Osteocyte (in vitro differentiated cells): ENCODE data around the gene VWCE. TPM values are rescaled to one million over a fixed set of nuclear protein-coding genes. Genes with fewer than 3 reads are reported as not detected.

ENCODE experiments used
- DNase-seq: peaks from one replicate; pipeline ENCODE4 v3.0.0; 2021; ENCODE audit warnings: mixed read lengths; ENCODE audit not compliant: unreplicated experiment; ENCODE audit errors: extremely low spot score
- H3K27ac Mint-ChIP-seq: one replicate; pipeline ENCODE4 v1.8.0; 2021; ENCODE audit warnings: mild to moderate bottlenecking, mixed read lengths; ENCODE audit not compliant: unreplicated experiment
- H3K27me3 Mint-ChIP-seq: one replicate; pipeline ENCODE4 v1.8.0; 2021; ENCODE audit warnings: mixed read lengths; ENCODE audit not compliant: unreplicated experiment
- H3K36me3 Mint-ChIP-seq: one replicate; pipeline ENCODE4 v1.8.0; 2021; ENCODE audit warnings: mixed read lengths; ENCODE audit not compliant: unreplicated experiment
- H3K4me1 Mint-ChIP-seq: one replicate; pipeline ENCODE4 v1.8.0; 2021; ENCODE audit warnings: mixed read lengths; ENCODE audit not compliant: unreplicated experiment
- H3K4me3 Mint-ChIP-seq: one replicate; pipeline ENCODE4 v1.8.0; 2021; ENCODE audit warnings: mild to moderate bottlenecking, moderate library complexity, mixed read lengths; ENCODE audit not compliant: unreplicated experiment
- H3K9me3 Mint-ChIP-seq: one replicate; pipeline ENCODE4 v1.8.0; 2021; ENCODE audit warnings: mixed read lengths; ENCODE audit not compliant: unreplicated experiment
- CTCF ChIP-seq: fragments of 200-600 bp; sonication (generic); IDR thresholded peaks from 2 replicates; pipeline ENCODE4 v1.5.0; 2021; ENCODE audit warnings: antibody characterized with exemption, mild to moderate bottlenecking, moderate library complexity
- total RNA-seq: library from RNA; stranded (reverse); gene quantifications from 2 replicates; pipeline ENCODE4 v1.2.1, GENCODE V29; 2021

VWCE gene
- total RNA-seq, 1 donor from 2014 or later: 8.8 TPM

DNA sequence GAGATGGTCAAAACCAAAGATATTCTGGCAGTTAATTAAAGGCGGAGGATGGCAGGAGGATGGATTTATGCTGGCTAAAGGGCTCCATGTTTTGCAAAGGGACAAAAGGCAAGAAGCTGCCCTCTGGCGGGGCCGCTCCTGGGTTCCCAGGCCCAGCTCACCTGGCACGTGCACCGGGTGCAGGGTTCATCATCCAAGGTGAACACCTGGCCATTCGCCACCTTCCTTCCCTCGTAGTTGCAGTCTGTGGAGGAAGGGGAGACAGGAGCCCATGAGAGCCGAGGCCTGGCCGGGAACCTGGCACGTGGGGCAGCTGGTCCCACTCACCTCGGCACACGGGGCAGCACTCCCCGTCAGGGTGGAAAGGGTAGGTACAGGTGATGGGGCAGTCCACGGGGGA, 30.3 kb downstream of the VWCE start:
- Mint-ChIP-seq H3K4me1 (peaks cover 2% of the 10 kb centered on the region), H3K27ac (no peak overlapping the region), H3K36me3 (peaks cover 2% of the 10 kb centered on the region), H3K27me3 (no peaks in the 10 kb centered on the region), H3K9me3 (no peaks in the 10 kb centered on the region), H3K4me3 (no peak overlapping the region)
- TF ChIP-seq CTCF: no peak
- no peak for DNase-seq

- Mint-ChIP-seq H3K4me3 (no peak overlapping the region), H3K27me3 (no peaks in the 10 kb centered on the region), H3K9me3 (no peaks in the 10 kb centered on the region), H3K4me1 (peaks cover 2% of the 10 kb centered on the region), H3K36me3 (peaks cover 2% of the 10 kb centered on the region), H3K27ac (no peak overlapping the region)
- no peak for DNase-seq
- TF ChIP-seq CTCF: no peak
Observed at GRCh38 chr11:61264371-61264770, 30.7 kb downstream of the VWCE start.

DNA sequence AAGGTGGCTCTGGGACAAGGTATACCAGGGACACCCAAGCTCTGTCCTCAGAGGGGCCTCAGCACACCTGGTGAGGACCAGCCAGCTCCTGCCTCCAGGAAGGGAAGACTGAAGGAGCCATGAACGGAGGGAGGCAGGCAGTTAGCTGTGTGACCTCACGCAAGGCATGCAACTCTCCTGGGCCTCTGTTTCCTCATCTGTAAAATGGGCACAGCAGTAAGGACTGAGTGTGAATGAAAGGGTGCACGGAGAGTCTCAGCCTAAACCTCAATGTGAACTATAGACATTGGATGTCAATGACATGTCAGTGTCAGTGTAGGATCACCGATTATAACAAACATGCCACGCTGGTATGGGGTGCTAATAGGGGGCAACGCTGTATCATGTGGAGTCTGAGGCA, 35.8 kb downstream of the VWCE start:
- no peaks in the 10 kb centered on the region for H3K9me3 Mint-ChIP-seq
- H3K4me3 Mint-ChIP-seq: no peak overlapping the region
- DNase-seq: no peak
- H3K4me1 Mint-ChIP-seq: no peaks in the 10 kb centered on the region
- TF ChIP-seq CTCF: no peak
- peaks cover 2% of the 10 kb centered on the region for H3K36me3 Mint-ChIP-seq
- H3K27ac Mint-ChIP-seq: no peak overlapping the region
- H3K27me3 Mint-ChIP-seq: no peaks in the 10 kb centered on the region

DNA sequence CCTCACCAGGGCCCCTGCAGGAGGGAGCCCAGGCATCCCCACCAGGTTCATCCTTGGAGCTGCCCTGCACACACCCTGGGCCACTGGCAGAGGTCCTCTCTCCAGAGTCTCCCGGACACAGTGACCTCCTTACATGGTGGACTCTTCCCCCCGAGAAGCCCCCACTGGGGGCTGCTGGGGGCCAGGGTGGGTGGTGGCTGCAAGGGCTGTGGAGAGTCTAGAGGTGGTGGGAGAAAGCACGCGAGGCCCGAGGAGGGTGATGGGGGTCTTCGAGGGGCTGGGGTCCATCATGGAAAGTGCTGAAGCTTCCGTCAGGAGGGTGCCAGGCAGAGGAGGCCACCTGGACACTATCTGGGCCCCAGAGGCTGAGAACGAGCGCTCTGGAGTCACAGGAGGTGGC, 36.6 kb downstream of the VWCE start:
- DNase-seq: no peak
- no peak for TF ChIP-seq CTCF
- Mint-ChIP-seq H3K4me3 (no peak overlapping the region), H3K4me1 (no peaks in the 10 kb centered on the region), H3K27ac (no peak overlapping the region), H3K9me3 (no peaks in the 10 kb centered on the region), H3K27me3 (peaks cover 1% of the 10 kb centered on the region), H3K36me3 (peaks cover 2% of the 10 kb centered on the region)

DNA sequence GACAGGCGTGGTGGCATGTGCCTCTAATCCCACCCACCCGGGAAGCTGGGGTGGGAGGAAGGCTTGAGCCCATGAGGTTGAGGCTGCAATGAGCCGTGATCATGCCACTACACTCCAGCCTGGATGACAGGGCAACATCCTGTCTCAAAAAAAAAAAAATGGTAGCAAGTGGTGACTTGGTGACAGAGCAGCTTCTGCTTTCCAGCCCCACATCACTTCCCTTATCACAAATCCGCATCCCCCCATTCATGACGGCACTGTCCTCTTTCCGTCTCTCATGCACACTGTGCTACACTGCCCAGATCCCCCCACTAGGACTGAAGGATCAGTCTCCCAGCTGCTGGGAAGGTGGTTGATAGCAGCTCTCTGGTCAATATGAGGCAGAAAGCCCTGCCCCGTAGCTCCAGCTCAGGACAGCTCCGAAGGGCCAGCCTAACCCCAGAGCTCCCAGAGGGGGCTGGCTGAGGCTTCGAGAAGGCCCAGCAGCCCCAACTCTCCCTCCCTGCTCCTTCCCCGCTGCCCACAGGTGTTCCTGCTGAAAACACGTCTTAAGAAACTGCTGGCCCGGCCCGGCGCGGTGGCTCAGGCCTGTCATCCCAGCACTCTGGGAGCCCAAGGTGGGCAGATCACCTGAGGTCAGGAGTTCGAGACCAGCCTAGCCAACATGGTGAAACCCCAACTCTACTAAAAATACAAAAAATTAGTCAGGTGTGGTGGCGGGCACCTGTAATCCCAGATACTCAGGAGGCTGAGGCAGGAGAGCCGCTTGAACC, 38.2 kb downstream of the VWCE start:
- Mint-ChIP-seq H3K9me3 (no peaks in the 10 kb centered on the region), H3K36me3 (peaks cover 2% of the 10 kb centered on the region), H3K4me1 (no peaks in the 10 kb centered on the region), H3K27me3 (peaks cover 1% of the 10 kb centered on the region), H3K4me3 (no peak overlapping the region), H3K27ac (no peak overlapping the region)
- no peak for TF ChIP-seq CTCF
- DNase-seq: no peak
